Effector CD8-positive, alpha-beta T cell (primary cell): ENCODE measurements around the gene ANO3.
"Not testable (repeated sequence)": the region's sequence is repeated elsewhere in the genome, so short reads cannot be mapped to it uniquely, and the experiment has no call there.

Experiments
- DNase-seq: peaks from one replicate; lab custom pipeline; 2025; lab: John Stamatoyannopoulos, UW

Gene ANO3

GRCh38 chr11:26626346-26626745 is 294.4 kb downstream of the ANO3 start:
- no peak for DNase-seq

DNA sequence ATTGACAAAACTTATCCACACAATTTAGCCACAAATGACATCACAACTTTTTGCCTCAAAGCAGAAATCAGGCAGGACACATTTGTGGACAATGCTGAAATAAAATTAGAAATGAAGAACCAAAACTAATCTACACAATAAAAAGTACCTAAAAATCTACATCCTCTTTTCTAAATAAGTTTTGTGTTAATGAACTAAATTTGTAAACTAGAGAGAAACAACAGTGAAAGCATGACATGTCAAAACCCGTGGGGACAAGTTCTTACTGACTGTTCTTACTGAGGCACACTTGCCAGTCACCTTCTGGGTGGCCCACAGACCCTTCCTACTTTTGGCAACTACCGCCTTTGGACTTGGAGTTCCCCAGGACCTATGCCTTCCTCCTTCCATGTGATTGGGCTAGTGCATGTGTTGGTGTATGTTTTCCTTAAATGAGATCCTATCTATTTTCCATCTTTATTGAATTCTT is 300.8 kb downstream of the ANO3 start:
- no peak for DNase-seq

GRCh38 chr11:26643314-26643713 is 311.4 kb downstream of the ANO3 start:
- DNase-seq: not testable (repeated sequence)

GRCh38 chr11:26649884-26650283 is 318.0 kb downstream of the ANO3 start:
- DNase-seq: no peak

GRCh38 chr11:26651916-26652315 is 320.0 kb downstream of the ANO3 start:
- no peak for DNase-seq

- no peak for DNase-seq
Observed at GRCh38 chr11:26655287-26655686, 323.4 kb downstream of the ANO3 start.

- no peak for DNase-seq
Observed at GRCh38 chr11:26662916-26663315, 331.0 kb downstream of the ANO3 start.

GRCh38 chr11:26665036-26665435 is 333.1 kb downstream of the ANO3 start:
- no peak for DNase-seq

GRCh38 chr11:26665946-26666345 is 334.0 kb downstream of the ANO3 start:
- DNase-seq: no peak

GRCh38 chr11:26675233-26675928 is 343.5 kb downstream of the ANO3 start:
- DNase-seq: no peak

GRCh38 chr11:26676641-26677040 is 344.7 kb downstream of the ANO3 start:
- DNase-seq: no peak

DNA sequence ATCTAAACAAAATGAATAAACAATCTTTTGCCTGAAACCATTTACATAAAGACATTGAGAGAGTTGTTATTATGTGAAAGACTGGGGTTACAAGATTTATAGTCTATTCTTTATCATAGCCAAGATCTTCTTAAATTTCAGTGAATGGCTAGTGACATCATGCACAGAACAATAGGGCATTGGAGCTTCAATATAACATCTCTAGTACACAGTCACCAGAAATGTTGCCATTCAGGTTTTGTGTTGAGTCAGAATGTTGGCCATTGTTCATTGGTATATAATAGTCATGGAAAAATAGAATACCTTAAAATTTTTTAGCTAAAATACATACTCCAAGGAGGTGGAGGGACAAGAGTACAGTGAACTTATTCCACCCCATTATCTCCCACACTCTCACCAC is 345.6 kb downstream of the ANO3 start:
- no peak for DNase-seq

DNA sequence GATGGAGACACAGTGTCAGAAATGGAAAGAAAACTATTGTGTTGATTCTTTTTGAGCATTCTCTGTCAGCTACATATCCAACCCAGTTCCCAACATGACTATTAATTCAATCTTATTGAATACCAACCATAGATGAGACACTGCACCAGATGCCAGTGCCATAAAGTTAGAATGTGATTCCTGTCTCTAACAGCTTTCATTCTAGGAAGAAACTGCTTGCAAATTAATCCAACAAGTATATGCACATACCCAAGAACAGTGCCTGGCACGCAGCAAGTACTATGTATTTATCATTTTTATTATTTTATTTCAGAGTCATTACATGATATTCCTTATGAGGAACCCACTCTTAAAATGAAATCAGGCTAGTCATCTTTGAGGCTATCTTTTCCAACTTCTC is 355.4 kb downstream of the ANO3 start:
- DNase-seq: no peak

DNA sequence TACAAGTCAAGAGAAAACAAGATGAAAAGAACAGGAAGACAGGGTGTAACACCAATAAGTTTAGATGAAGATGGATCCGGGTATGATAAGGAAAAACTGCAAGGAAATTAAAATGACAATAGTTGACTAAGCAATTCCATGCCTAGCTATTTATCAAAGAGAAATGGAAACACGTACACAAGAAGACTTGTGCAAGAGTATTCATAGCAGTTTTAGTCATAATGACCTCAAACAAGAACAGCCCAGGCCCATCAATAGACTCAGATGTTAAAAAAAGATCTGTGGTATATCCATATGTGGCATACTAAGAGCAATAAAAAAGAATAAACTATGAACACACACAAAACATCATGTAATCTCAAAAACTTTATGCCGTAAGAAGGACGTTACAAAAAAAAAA is 356.8 kb downstream of the ANO3 start:
- DNase-seq: no peak

DNA sequence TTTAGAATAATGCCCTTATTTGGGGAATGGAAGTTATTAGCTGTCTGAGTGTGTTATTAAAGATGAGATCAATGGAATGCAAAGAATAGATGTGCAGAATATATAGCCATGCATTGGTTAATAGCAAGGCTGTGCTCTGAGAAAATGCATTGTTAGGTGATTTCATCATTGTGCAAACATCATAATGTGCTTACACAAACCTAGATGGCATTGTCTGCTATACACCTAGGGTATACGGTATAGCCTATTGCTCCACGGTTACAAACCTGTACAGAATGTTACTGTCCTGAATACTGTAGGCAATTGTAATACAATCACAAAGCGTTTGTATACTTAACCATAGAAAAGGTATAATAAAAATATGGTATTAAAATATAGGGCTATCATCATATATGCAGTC is 364.4 kb downstream of the ANO3 start:
- no peak for DNase-seq

DNA sequence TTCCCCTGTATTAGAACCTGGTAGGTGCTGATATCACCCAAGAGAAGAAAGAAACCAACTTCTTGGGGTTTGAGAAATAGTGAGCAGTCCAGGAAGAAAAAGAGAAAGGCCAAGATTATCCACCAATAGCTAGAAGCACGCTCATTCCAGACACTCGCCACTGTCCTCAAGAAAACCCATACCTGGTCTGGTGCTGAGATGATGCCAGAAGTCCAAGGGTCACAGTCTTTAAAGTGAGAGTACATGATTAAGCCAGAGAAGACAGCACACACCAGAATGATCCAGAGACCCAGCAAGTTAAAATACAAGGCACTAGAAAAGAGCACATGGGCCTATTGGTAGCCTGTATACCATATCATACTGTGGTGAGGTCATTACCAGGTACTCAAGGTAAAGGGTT is 366.3 kb downstream of the ANO3 start:
- no peak for DNase-seq

DNA sequence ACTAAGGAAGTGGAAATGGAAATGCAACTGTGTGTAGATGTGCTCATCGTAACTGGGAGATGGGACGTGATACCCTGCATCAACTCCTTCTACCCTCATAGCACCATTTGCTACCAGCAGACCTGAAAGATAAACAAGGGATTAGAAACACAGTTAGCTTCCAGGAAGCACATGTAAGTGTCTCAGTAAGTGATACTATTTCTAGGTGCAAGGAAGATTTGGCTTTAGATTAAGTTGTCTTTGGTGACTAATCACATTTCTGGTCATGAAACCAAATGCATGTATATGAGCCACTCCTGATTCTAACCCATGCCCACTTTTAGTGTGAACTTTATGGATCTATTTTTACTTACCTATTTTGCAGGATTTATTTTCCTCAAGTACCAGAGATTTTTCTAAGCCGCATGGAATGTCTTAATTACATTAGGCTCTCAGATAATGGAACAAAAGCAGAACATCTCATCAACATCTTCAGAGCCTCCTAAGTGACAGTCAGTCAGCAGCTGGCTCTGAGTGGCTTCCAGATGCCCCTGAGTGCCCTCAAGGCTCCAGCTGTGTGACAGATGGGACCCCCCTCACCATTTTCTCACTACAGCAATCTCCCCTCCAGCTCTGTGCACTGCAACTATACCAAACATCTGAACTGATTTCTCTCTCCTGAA is 368.8 kb downstream of the ANO3 start:
- no peak for DNase-seq

- DNase-seq: no peak
Observed at GRCh38 chr11:26702406-26702805, 370.5 kb downstream of the ANO3 start.

- DNase-seq: no peak
Observed at GRCh38 chr11:26703411-26704191, 371.7 kb downstream of the ANO3 start.

DNA sequence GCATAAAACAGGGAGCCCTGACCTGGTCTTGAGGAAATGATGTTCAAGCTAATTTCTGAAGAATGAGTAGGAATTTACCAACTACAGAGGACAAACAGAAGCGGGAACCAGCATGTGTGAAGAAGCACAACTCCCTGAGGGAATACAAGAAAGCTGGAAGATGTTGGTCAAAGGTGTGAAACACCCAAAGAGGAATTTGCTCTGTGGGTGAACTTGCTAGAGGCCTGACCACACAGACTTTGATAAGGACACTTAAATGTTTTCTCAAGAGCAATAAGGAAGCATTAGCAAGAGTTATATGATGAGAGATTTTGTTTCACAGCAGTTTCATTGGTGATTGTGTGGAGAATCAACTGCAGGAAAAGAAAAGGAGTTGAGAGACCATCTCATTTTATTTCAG is 372.3 kb downstream of the ANO3 start:
- DNase-seq: no peak

DNA sequence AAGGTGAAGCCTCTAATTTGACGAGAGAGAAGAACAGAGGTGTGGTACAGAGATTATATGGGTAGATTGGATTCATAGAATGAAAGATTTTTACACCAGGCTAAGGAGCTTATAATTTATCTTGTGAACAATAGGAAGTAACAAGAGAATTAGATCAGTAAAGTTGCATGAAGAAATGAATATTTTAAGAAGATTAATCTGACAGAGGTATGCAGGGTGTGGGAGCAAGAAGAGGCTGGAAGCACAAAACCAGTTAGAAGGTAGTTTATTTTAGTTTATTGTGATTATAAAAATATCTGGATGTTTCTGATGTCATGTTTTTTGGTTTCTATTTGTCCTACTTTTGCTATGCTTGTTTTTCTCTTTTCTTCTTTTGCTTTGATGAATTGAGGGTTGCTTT is 374.3 kb downstream of the ANO3 start:
- no peak for DNase-seq

DNA sequence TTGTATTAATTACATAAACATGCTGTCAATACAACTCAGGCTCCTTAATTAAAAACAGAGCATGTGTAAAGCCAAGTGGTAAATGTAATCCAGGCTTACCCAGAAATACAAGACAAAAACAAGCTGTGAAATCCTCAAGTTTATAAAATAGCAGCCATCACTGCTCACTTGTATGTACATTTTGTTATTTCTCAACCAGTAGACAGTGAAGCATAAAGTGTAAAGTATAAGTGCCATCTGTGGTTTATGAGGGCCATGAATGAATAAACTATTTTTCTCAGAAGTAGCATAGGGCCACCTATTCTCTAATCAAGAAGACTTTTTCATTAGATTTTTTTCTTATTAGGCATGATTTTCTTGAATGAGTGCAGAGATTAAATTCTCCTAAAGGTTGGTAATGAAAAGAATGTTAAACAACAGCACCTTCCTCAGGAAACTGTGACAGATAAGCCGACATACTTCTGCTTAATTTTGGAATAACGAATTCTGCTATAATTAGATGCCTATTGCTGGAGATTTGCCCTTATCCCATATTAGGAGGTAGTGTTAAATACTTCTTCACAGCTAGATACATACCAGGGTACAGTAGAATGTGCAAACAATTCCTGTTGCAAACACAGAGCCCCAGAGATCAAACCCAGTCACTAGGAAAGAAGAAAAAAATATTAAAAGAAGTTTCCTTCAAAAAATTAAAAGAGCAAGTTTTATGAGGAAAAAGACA is 377.0 kb downstream of the ANO3 start:
- no peak for DNase-seq
